ENCODE data around the gene TNK2. TPM values are rescaled to one million over a fixed set of nuclear protein-coding genes. Genes with fewer than 3 reads are reported as not detected.
"Not testable (repeated sequence)": the region's sequence is repeated elsewhere in the genome, so short reads cannot be mapped to it uniquely, and the experiment has no call there.

The TNK2 gene
- total RNA-seq, 4 donors from 2014 or later = 10.2 to 21.1 (median 12.7) TPM

GRCh38 chr3:195821403-195822130 is 86.8 kb downstream of the TNK2 start:
- no peak overlapping the region for H3K4me3 ChIP-seq (replicated peaks in 1 of 3)
- no peak for TF ChIP-seq CTCF (IDR thresholded peaks at IDR 0.05)
- no peak for TF ChIP-seq POLR2A (IDR thresholded peaks at IDR 0.05)

GRCh38 chr3:195820901-195821300 is 87.5 kb downstream of the TNK2 start:
- intact Hi-C loops (cut with DNase I) = no loop called here
- 92 to 100% methylated on average over 4 to 5 of the region's 5 CpGs for WGBS, 2 donors
- no peak for TF ChIP-seq CTCF (IDR thresholded peaks at IDR 0.05)
- H3K36me3 ChIP-seq = no peaks in the 10 kb centered on the region
- H3K27ac ChIP-seq = no peak overlapping the region
- no peak for DNase-seq
- H3K27me3 ChIP-seq = no peaks in the 10 kb centered on the region
- no peak overlapping the region for H3K4me3 ChIP-seq (replicated peaks in 1 of 3)
- H3K9me3 ChIP-seq = no peaks in the 10 kb centered on the region
- H3K4me1 ChIP-seq = peaks cover 8 to 10% of the 10 kb centered on the region in 2 donors

More at GRCh38 chr3:195821403-195822130, 86.8 kb downstream of the TNK2 start:
- intact Hi-C loops (cut with DNase I) = no loop called here
- Histone ChIP-seq H3K27me3 (no peaks in the 10 kb centered on the region), H3K4me1 (peaks cover 8 to 10% of the 10 kb centered on the region in 2 donors), H3K27ac (no peak overlapping the region), H3K9me3 (no peaks in the 10 kb centered on the region), H3K36me3 (no peaks in the 10 kb centered on the region)
- DNase-seq = no peak
- 84% methylated on average over 21 of the region's 21 CpGs for WGBS, 2 donors

- 73 to 82% methylated on average over 6 to 7 of the region's 8 CpGs for WGBS, 2 donors
Observed at GRCh38 chr3:195820186-195820585, 88.2 kb downstream of the TNK2 start.

DNA sequence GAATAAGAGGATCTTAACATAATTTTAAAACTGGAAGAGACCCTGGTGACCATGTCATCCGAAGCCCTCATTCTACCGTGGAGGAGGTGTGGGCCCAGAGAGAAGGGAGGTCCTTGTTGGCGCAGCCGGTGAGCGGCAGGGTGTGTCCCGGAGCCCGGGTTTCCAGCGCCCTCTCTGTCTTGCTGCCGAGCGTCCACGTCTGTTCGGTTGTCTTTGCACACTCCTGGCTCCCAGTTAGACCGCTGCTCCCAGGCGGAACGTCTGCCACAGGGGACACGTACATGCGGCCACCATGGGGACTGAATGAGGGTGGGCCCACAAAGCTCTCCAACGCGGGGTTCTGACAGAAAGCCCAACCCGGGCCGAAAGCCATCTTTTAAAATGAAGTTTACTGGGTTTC is 90.0 kb downstream of the TNK2 start:
- TF ChIP-seq CTCF (IDR thresholded peaks at IDR 0.05) (no peak), POLR2A (IDR thresholded peaks at IDR 0.05) (no peak)
- WGBS, 2 donors = 73 to 89% methylated on average over 21 of the region's 21 CpGs

More at GRCh38 chr3:195820186-195820585, 88.2 kb downstream of the TNK2 start:
- DNase-seq = no peak
- H3K4me3 ChIP-seq (replicated peaks in 1 of 3) = no peak overlapping the region
- H3K9me3 ChIP-seq = no peaks in the 10 kb centered on the region
- H3K27me3 ChIP-seq = no peaks in the 10 kb centered on the region
- H3K36me3 ChIP-seq = no peaks in the 10 kb centered on the region
- H3K4me1 ChIP-seq = peaks cover 8 to 10% of the 10 kb centered on the region in 2 donors
- intact Hi-C loops (cut with DNase I) = no loop called here
- H3K27ac ChIP-seq = no peak overlapping the region
- TF ChIP-seq POLR2A (IDR thresholded peaks at IDR 0.05) (no peak), CTCF (IDR thresholded peaks at IDR 0.05) (no peak)

GRCh38 chr3:195817578-195818135 is 90.7 kb downstream of the TNK2 start:
- H3K4me3 ChIP-seq (replicated peaks in 1 of 3) = no peak overlapping the region
- no peaks in the 10 kb centered on the region for H3K4me1 ChIP-seq
- no peak for DNase-seq
- intact Hi-C loops (cut with DNase I) = no loop called here
- H3K27ac ChIP-seq = no peak overlapping the region
- H3K9me3 ChIP-seq = no peaks in the 10 kb centered on the region
- no peaks in the 10 kb centered on the region for H3K36me3 ChIP-seq
- WGBS, 2 donors = 94 to 96% methylated on average over 16 to 17 of the region's 17 CpGs
- no peaks in the 10 kb centered on the region for H3K27me3 ChIP-seq
- TF ChIP-seq POLR2A (IDR thresholded peaks at IDR 0.05) = no peak
- TF ChIP-seq CTCF (IDR thresholded peaks at IDR 0.05) = no peak

More for the DNA sequence above, 90.0 kb downstream of the TNK2 start:
- H3K9me3 ChIP-seq = no peaks in the 10 kb centered on the region
- H3K27ac ChIP-seq = no peak overlapping the region
- peaks cover 0 to 2% of the 10 kb centered on the region in 2 donors for H3K4me1 ChIP-seq
- H3K36me3 ChIP-seq = no peaks in the 10 kb centered on the region
- no peak overlapping the region for H3K4me3 ChIP-seq (replicated peaks in 1 of 3)
- DNase-seq = no peak
- intact Hi-C loops (cut with DNase I) = no loop called here
- no peaks in the 10 kb centered on the region for H3K27me3 ChIP-seq

DNA sequence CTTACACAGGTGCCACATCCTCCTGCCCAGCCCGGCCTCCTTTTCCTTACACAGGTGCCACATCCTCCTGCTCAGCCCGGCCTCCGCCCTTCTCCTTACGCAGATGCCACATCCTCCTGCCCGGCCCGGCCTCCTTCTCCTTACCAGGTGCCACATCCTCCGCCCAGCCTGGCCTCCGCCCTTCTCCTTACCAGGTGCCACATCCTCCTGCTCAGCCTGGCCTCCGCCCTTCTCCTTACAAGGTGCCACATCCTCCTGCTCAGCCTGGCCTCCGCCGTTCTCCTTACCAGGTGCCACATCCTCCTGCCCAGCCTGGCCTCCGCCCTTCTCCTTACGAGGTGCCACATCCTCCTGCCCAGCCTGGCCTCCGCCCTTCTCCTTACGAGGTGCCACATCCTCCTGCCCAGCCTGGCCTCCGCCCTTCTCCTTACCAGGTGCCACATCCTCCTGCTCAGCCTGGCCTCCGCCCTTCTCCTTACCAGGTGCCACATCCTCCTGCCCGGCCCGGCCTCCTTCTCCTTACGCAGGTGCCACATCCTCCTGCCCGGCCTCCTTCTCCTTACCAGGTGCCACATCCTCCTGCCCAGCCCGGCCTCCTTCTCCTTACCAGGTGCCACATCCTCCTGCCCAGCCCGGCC is 92.0 kb downstream of the TNK2 start:
- DNase-seq; H3K27me3 ChIP-seq; H3K9me3 ChIP-seq; H3K4me1 ChIP-seq; H3K27ac ChIP-seq; H3K36me3 ChIP-seq; H3K4me3 ChIP-seq (replicated peaks in 1 of 3); intact Hi-C loops (cut with DNase I): not testable (repeated sequence)
- WGBS, 2 donors = 92 to 97% methylated on average over 22 to 23 of the region's 23 CpGs

All from thyroid gland (tissue), 4 donors.